Gastroesophageal sphincter (tissue), 3 donors: Measurements from ENCODE around the gene OR10J5.
"Not testable (repeated sequence)": the region's sequence is repeated elsewhere in the genome, so short reads cannot be mapped to it uniquely, and the experiment has no call there.

Experiments used
- EP300 ChIP-seq: sonication (generic); formaldehyde crosslinking; IDR thresholded peaks from one replicate; pipeline ENCODE4 v1.6.1; 2017; ENCODE audit warnings: antibody characterized with exemption, mild to moderate bottlenecking
- POLR2A ChIP-seq, 2 donors: fragments of 450-650 bp; IDR thresholded peaks; one replicate each; pipeline ENCODE4 v1.6.1; 2017; ENCODE audit warnings: antibody characterized with exemption in 2 of 2, mild to moderate bottlenecking in 2 of 2, moderate library complexity in 1 of 2
- POLR2AphosphoS5 ChIP-seq: sonication (generic); formaldehyde crosslinking; IDR thresholded peaks from one replicate; pipeline ENCODE4 v1.6.1; 2017; ENCODE audit warnings: antibody characterized with exemption
- TF ChIP-seq, protein P1 (sequence below), 4 experiments: fragments of 200-600 bp in 2 of 4; fragments of 450-650 bp in 2 of 4; sonication (generic) in 1 of 4; IDR thresholded peaks; one replicate each; pipeline ENCODE4 v1.5.1; 2017 to 2019; ENCODE audit warnings: antibody characterized with exemption in 4 of 4, mild to moderate bottlenecking in 2 of 4, moderate library complexity in 2 of 4

DNA sequence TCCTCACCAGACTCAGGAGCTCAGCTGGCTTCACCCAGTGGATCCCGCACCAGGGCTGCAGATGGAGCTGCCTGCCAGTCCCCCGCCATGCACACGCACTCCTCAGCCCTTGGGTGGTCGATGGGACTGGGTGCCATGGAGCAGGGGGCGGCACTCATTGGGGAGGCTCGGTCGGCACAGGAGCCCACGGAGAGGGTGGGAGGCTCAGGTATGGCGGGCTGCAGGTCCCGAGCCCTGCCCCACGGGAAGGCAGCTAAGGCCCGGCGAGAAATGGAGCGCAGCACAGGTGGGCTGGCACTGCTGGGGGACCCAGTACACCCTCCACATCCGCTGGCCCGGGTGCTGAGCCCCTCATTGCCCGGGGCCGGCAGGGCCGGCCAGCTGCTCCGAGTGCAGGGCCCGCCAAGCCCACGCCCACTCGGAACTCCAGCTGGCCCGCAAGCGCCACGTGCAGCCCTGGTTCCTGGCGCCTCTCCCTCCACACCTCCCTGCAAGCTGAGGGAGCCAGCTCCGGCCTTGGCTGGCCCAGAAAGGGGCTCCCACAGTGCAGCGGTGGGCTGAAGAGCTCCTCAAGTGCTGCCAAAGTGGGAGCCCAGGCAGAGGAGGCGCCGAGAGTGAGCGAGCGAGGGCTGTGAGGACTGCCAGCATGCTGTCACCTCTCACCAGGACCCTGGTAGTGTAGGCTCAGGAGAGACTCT lies 41.1 kb downstream of the OR10J5 start:
- not testable (repeated sequence) for TF ChIP-seq EP300; POLR2AphosphoS5; POLR2A (IDR thresholded peaks at IDR 0.05)
- TF ChIP-seq, protein P1, sequence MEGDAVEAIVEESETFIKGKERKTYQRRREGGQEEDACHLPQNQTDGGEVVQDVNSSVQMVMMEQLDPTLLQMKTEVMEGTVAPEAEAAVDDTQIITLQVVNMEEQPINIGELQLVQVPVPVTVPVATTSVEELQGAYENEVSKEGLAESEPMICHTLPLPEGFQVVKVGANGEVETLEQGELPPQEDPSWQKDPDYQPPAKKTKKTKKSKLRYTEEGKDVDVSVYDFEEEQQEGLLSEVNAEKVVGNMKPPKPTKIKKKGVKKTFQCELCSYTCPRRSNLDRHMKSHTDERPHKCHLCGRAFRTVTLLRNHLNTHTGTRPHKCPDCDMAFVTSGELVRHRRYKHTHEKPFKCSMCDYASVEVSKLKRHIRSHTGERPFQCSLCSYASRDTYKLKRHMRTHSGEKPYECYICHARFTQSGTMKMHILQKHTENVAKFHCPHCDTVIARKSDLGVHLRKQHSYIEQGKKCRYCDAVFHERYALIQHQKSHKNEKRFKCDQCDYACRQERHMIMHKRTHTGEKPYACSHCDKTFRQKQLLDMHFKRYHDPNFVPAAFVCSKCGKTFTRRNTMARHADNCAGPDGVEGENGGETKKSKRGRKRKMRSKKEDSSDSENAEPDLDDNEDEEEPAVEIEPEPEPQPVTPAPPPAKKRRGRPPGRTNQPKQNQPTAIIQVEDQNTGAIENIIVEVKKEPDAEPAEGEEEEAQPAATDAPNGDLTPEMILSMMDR (IDR thresholded peaks at IDR 0.05): not testable (repeated sequence)
